DND-41 (cell line): ENCODE data around the gene CLASP1.

Experiments
- EZH2 ChIP-seq: IDR thresholded peaks from 3 replicates; pipeline ENCODE4 v1.6.1; 2012; ENCODE audit warnings: borderline replicate concordance, low read depth, mild to moderate bottlenecking, moderate library complexity, low read length, inconsistent platforms; ENCODE audit not compliant: severe bottlenecking
- TF ChIP-seq, protein P1 (sequence below): IDR thresholded peaks from 2 replicates; pipeline ENCODE4 v1.5.1; 2012; ENCODE audit warnings: borderline replicate concordance, low read length, moderate library complexity, mild to moderate bottlenecking; ENCODE audit not compliant: poor library complexity, severe bottlenecking; ENCODE audit errors: extremely low read depth

DNA sequence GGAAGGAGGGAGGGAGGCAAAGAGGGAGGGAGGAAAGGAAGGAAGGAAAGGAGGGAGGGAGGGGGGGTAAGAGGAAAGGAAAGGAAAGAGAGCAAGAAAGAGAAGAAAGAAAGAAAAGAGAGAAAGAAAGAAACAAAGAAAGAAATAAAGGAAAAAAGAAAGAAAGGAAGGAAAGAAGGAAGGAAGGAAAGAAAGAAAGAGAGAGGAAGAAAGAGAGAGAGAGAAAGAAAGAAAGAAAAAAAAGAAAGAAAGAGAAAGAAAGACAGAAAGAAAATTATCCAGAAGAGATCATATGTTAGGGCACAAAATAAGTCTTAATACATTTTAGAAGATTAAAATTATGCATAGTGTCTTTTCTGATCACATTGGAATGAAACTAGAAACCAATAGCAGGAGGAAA, 339.9 kb downstream of the CLASP1 start:
- TF ChIP-seq, protein P1, sequence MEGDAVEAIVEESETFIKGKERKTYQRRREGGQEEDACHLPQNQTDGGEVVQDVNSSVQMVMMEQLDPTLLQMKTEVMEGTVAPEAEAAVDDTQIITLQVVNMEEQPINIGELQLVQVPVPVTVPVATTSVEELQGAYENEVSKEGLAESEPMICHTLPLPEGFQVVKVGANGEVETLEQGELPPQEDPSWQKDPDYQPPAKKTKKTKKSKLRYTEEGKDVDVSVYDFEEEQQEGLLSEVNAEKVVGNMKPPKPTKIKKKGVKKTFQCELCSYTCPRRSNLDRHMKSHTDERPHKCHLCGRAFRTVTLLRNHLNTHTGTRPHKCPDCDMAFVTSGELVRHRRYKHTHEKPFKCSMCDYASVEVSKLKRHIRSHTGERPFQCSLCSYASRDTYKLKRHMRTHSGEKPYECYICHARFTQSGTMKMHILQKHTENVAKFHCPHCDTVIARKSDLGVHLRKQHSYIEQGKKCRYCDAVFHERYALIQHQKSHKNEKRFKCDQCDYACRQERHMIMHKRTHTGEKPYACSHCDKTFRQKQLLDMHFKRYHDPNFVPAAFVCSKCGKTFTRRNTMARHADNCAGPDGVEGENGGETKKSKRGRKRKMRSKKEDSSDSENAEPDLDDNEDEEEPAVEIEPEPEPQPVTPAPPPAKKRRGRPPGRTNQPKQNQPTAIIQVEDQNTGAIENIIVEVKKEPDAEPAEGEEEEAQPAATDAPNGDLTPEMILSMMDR = no peak
- TF ChIP-seq EZH2 = no peak
